ENCODE data around the gene KLF16.

DNA sequence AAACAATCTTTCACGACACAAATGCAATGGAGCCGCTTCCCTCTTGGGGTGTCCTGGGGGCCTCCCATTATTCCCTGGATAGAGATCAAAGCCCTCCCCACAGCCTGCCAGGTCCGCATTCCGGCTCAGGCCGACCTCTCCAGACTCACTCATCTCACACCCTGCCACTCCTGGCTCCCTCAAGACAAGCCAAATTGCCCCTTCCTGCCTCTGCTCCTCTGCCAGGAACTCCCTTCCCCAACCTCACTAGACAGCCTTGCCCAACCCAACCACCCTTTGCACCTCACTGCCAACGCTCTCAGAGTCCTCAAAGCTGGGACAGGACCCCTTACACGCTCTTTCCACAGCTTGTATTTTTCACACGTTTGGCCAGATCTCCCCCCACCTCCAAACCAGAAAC is 20.4 kb upstream of the KLF16 start:
- TF ChIP-seq ELF4 (IDR thresholded peaks at IDR 0.05) (no peak), ZNF384 (IDR thresholded peaks at IDR 0.05) (no peak), TARDBP (IDR thresholded peaks at IDR 0.05) (no peak), SUZ12 (IDR thresholded peaks at IDR 0.05) (no peak), FOXA1 (IDR thresholded peaks at IDR 0.05) (no peak), L3MBTL2 (conservative IDR thresholded peaks at IDR 0.05) (no peak), FOXK2 (IDR thresholded peaks at IDR 0.05) (no peak), PKNOX1 (IDR thresholded peaks at IDR 0.05) (no peak), NFRKB (IDR thresholded peaks at IDR 0.05) (no peak)
